IPS-18c (cell line): Measurements from ENCODE around the gene SERTAD2.

Experiments
- H3K4me3 ChIP-seq: 2 replicates; pipeline ENCODE4 v1.7.0; 2013; ENCODE audit warnings: low read depth, mild to moderate bottlenecking, low read length, moderate library complexity; ENCODE audit not compliant: insufficient read depth
- H3K9me3 ChIP-seq: one replicate; pipeline ENCODE4 v1.6.1; 2013; ENCODE audit warnings: mild to moderate bottlenecking, low read length, moderate library complexity; ENCODE audit not compliant: control insufficient read depth, insufficient read depth

The SERTAD2 gene

GRCh38 chr2:64607381-64608304, 46.1 kb downstream of the SERTAD2 start:
- Histone ChIP-seq H3K4me3 (no peak overlapping the region), H3K9me3 (no peaks in the 10 kb centered on the region)

GRCh38 chr2:64606479-64607363, 47.0 kb downstream of the SERTAD2 start:
- H3K9me3 ChIP-seq, result no peaks in the 10 kb centered on the region
- no peak overlapping the region for H3K4me3 ChIP-seq

GRCh38 chr2:64605991-64606478, 47.7 kb downstream of the SERTAD2 start:
- Histone ChIP-seq H3K9me3 (no peaks in the 10 kb centered on the region), H3K4me3 (no peak overlapping the region)

GRCh38 chr2:64605026-64605471, 48.7 kb downstream of the SERTAD2 start:
- H3K9me3 ChIP-seq, result no peaks in the 10 kb centered on the region
- no peak overlapping the region for H3K4me3 ChIP-seq

GRCh38 chr2:64604155-64604554, 49.6 kb downstream of the SERTAD2 start:
- Histone ChIP-seq H3K9me3 (no peaks in the 10 kb centered on the region), H3K4me3 (no peak overlapping the region)

- H3K4me3 ChIP-seq, result no peak overlapping the region
- H3K9me3 ChIP-seq, result no peaks in the 10 kb centered on the region
Observed at GRCh38 chr2:64602436-64602835, 51.3 kb downstream of the SERTAD2 start.

- Histone ChIP-seq H3K9me3 (no peaks in the 10 kb centered on the region), H3K4me3 (no peak overlapping the region)
Observed at GRCh38 chr2:64601785-64602391, 51.8 kb downstream of the SERTAD2 start.

- Histone ChIP-seq H3K9me3 (no peaks in the 10 kb centered on the region), H3K4me3 (no peak overlapping the region)
Observed at GRCh38 chr2:64601034-64601754, 52.5 kb downstream of the SERTAD2 start.

- Histone ChIP-seq H3K4me3 (no peak overlapping the region), H3K9me3 (no peaks in the 10 kb centered on the region)
Observed at GRCh38 chr2:64599469-64599868, 54.2 kb downstream of the SERTAD2 start.

GRCh38 chr2:64598226-64598625, 55.5 kb downstream of the SERTAD2 start:
- H3K9me3 ChIP-seq, result no peaks in the 10 kb centered on the region
- H3K4me3 ChIP-seq, result no peak overlapping the region

GRCh38 chr2:64595397-64596176, 58.1 kb downstream of the SERTAD2 start:
- no peaks in the 10 kb centered on the region for H3K9me3 ChIP-seq
- H3K4me3 ChIP-seq, result no peak overlapping the region

- no peaks in the 10 kb centered on the region for H3K9me3 ChIP-seq
- no peak overlapping the region for H3K4me3 ChIP-seq
Observed at GRCh38 chr2:64594226-64594989, 59.3 kb downstream of the SERTAD2 start.

- no peak overlapping the region for H3K4me3 ChIP-seq
- H3K9me3 ChIP-seq, result no peaks in the 10 kb centered on the region
Observed at GRCh38 chr2:64593035-64593655, 60.6 kb downstream of the SERTAD2 start.

GRCh38 chr2:64591188-64591587, 62.5 kb downstream of the SERTAD2 start:
- Histone ChIP-seq H3K4me3 (no peak overlapping the region), H3K9me3 (no peaks in the 10 kb centered on the region)

GRCh38 chr2:64587561-64587960, 66.2 kb downstream of the SERTAD2 start:
- H3K9me3 ChIP-seq, result no peaks in the 10 kb centered on the region
- no peak overlapping the region for H3K4me3 ChIP-seq
